A172 (cell line): Measurements from ENCODE around the gene LRRC26. TPM values are rescaled to one million over a fixed set of nuclear protein-coding genes. Genes with fewer than 3 reads are reported as not detected.

Experiments
- total RNA-seq: library from RNA; depleted of rRNA; stranded (reverse); fragments of >200 nt; shearing (Covaris generic); gene quantifications from 2 replicates; pipeline ENCODE4 v1.2.3, GENCODE V29; 2014; rRNA removed

The LRRC26 gene
- total RNA-seq, 1 experiment from 2014 or later = not detected

Other genes with a start within 250 kb of the LRRC26 start
- gene FBXW5, start 225.3 kb downstream of the LRRC26 start, total RNA-seq = 379 and 400 TPM in 2 replicates
- not detected in 2 replicates for gene C8G, start 224.8 kb downstream of the LRRC26 start, total RNA-seq
- 0.07 and 2.2 TPM in 2 replicates for gene LCN12, start 217.8 kb downstream of the LRRC26 start, total RNA-seq
- gene PTGDS, start 192.5 kb downstream of the LRRC26 start, total RNA-seq = 1.6 TPM in 1 of 2 replicates, not detected in the other
- 0.26 TPM in 1 of 2 replicates, not detected in the other for gene LCNL1, start 187.1 kb downstream of the LRRC26 start, total RNA-seq
- gene PAXX, start 177.6 kb downstream of the LRRC26 start, total RNA-seq = 104 and 109 TPM in 2 replicates
- gene CLIC3, start 173.5 kb downstream of the LRRC26 start, total RNA-seq = 126 and 133 TPM in 2 replicates
- gene ABCA2, start 141.8 kb downstream of the LRRC26 start, total RNA-seq = 32.3 and 33.5 TPM in 2 replicates
- gene FUT7, start 138.0 kb downstream of the LRRC26 start, total RNA-seq = 0.07 TPM in 1 of 2 replicates, not detected in the other
- gene NPDC1, start 123.9 kb downstream of the LRRC26 start, total RNA-seq = 47.4 and 49.6 TPM in 2 replicates
- not detected in 2 replicates for gene ENTPD2, start 116.0 kb downstream of the LRRC26 start, total RNA-seq
- gene SAPCD2, start 99.5 kb downstream of the LRRC26 start, total RNA-seq = 76.4 and 92.3 TPM in 2 replicates
- gene UAP1L1, start 92.5 kb downstream of the LRRC26 start, total RNA-seq = 94.6 and 109 TPM in 2 replicates
- gene MAN1B1, start 83.1 kb downstream of the LRRC26 start, total RNA-seq = 196 and 197 TPM in 2 replicates
- gene DPP7, start 55.3 kb downstream of the LRRC26 start, total RNA-seq = 251 and 263 TPM in 2 replicates
- gene GRIN1, start 30.9 kb downstream of the LRRC26 start, total RNA-seq = not detected in 2 replicates
- not detected in 2 replicates for gene TMEM210, start 2.0 kb upstream of the LRRC26 start, total RNA-seq
- gene ANAPC2, start 18.5 kb upstream of the LRRC26 start, total RNA-seq = 23.1 and 29.2 TPM in 2 replicates
- gene SSNA1, start 18.6 kb upstream of the LRRC26 start, total RNA-seq = 257 and 270 TPM in 2 replicates
- gene TPRN, start 30.7 kb upstream of the LRRC26 start, total RNA-seq = 26.9 and 34.5 TPM in 2 replicates
- gene TMEM203, start 35.6 kb upstream of the LRRC26 start, total RNA-seq = 115 and 120 TPM in 2 replicates
- gene NDOR1, start 35.6 kb upstream of the LRRC26 start, total RNA-seq = 23.8 and 25.5 TPM in 2 replicates
- 0.09 and 0.17 TPM in 2 replicates for gene RNF208, start 52.2 kb upstream of the LRRC26 start, total RNA-seq
- 5.1 and 5.4 TPM in 2 replicates for gene CYSRT1, start 55.1 kb upstream of the LRRC26 start, total RNA-seq
- 0.86 and 1.1 TPM in 2 replicates for gene RNF224, start 57.5 kb upstream of the LRRC26 start, total RNA-seq
- gene SLC34A3, start 60.9 kb upstream of the LRRC26 start, total RNA-seq = 1.1 and 1.6 TPM in 2 replicates
- 599 and 717 TPM in 2 replicates for gene TUBB4B, start 71.2 kb upstream of the LRRC26 start, total RNA-seq
- gene STPG3, start 81.2 kb upstream of the LRRC26 start, total RNA-seq = not detected in 2 replicates
- gene NELFB, start 85.3 kb upstream of the LRRC26 start, total RNA-seq = 104 and 116 TPM in 2 replicates
- 79.6 and 94.5 TPM in 2 replicates for gene TOR4A, start 107.7 kb upstream of the LRRC26 start, total RNA-seq
- gene NRARP, start 132.2 kb upstream of the LRRC26 start, total RNA-seq = 0.40 and 0.43 TPM in 2 replicates